NCI-H1930 (cell line): Measurements from ENCODE around the gene LRMDA.
A peak's percentile ranks its signal among the peaks of the same experiment; 100 is the strongest.

Experiments
- DNase-seq, 2 experiments: peaks; one replicate each; lab custom pipeline; 2025; lab: John Stamatoyannopoulos, UW

Gene LRMDA

GRCh38 chr10:75646218-75646915 lies 214.9 kb downstream of the LRMDA start:
- no peak for DNase-seq

GRCh38 chr10:75646916-75647315 lies 215.5 kb downstream of the LRMDA start:
- no peak for DNase-seq

- DNase-seq = no peak
Measured at GRCh38 chr10:75647675-75648074, 216.3 kb downstream of the LRMDA start.

- no peak for DNase-seq
Measured at GRCh38 chr10:75648351-75648750, 216.9 kb downstream of the LRMDA start.

- no peak for DNase-seq
Measured at GRCh38 chr10:75648854-75649253, 217.4 kb downstream of the LRMDA start.

- DNase-seq = no peak
Measured at GRCh38 chr10:75649466-75649865, 218.0 kb downstream of the LRMDA start.

GRCh38 chr10:75650648-75651047 lies 219.2 kb downstream of the LRMDA start:
- DNase-seq = no peak

GRCh38 chr10:75651417-75651816 lies 220.0 kb downstream of the LRMDA start:
- peak; percentile 3 to 17 for DNase-seq

- DNase-seq = no peak
Measured at GRCh38 chr10:75652146-75652740, 220.8 kb downstream of the LRMDA start.

GRCh38 chr10:75653761-75654160 lies 222.3 kb downstream of the LRMDA start:
- DNase-seq = no peak

GRCh38 chr10:75654171-75654771 lies 222.8 kb downstream of the LRMDA start:
- no peak for DNase-seq

- no peak for DNase-seq
Measured at GRCh38 chr10:75654772-75655171, 223.3 kb downstream of the LRMDA start.

GRCh38 chr10:75655791-75656451 lies 224.5 kb downstream of the LRMDA start:
- DNase-seq = no peak

- no peak for DNase-seq
Measured at GRCh38 chr10:75657351-75657750, 225.9 kb downstream of the LRMDA start.

- no peak for DNase-seq
Measured at GRCh38 chr10:75658036-75658435, 226.6 kb downstream of the LRMDA start.

- DNase-seq = no peak
Measured at GRCh38 chr10:75658496-75658895, 227.1 kb downstream of the LRMDA start.

- DNase-seq = no peak
Measured at GRCh38 chr10:75658915-75659314, 227.5 kb downstream of the LRMDA start.

GRCh38 chr10:75660823-75661222 lies 229.4 kb downstream of the LRMDA start:
- DNase-seq = no peak

- no peak for DNase-seq
Measured at GRCh38 chr10:75662715-75663114, 231.3 kb downstream of the LRMDA start.

GRCh38 chr10:75663947-75664664 lies 232.7 kb downstream of the LRMDA start:
- no peak for DNase-seq

- no peak for DNase-seq
Measured at GRCh38 chr10:75664968-75665367, 233.5 kb downstream of the LRMDA start.

GRCh38 chr10:75665707-75666106 lies 234.3 kb downstream of the LRMDA start:
- DNase-seq = no peak
